Psoas muscle (tissue), 8 donors: ENCODE measurements around the gene CCN5. TPM values are rescaled to one million over a fixed set of nuclear protein-coding genes. Genes with fewer than 3 reads are reported as not detected.
"Not testable (repeated sequence)": the region's sequence is repeated elsewhere in the genome, so short reads cannot be mapped to it uniquely, and the experiment has no call there.

Source experiments
- ATAC-seq, 4 donors: fragments of 200-7000 bp; cut with Tn5 transposase; one replicate each; pipeline ENCODE4 v1.9.1; 2020; ENCODE audit warnings: moderate library complexity in 3 of 4, mild to moderate bottlenecking in 2 of 4
- DNase-seq, 2 donors: peaks; one replicate each; pipeline ENCODE4 v3.0.0-alpha.2; 2020
- H3K27ac ChIP-seq: fragments of 200-600 bp; one replicate; pipeline ENCODE4 v1.8.0; 2022
- H3K27me3 ChIP-seq, 3 donors: fragments of 200-600 bp in 1 of 3; one replicate each; pipeline versions ENCODE4 v1.6.1 to v1.8.0; 2013 to 2022; ENCODE audit warnings: low read length in 2 of 3, mild to moderate bottlenecking in 2 of 3, moderate library complexity in 1 of 3; ENCODE audit not compliant: insufficient read depth in 3 of 3
- H3K36me3 ChIP-seq, 2 donors: fragments of 200-600 bp in 1 of 2; one replicate each; pipeline versions ENCODE4 v1.6.1 to v1.8.0; 2013 to 2022; ENCODE audit warnings: low read depth in 1 of 2, mild to moderate bottlenecking in 1 of 2, moderate library complexity in 1 of 2; ENCODE audit not compliant: insufficient read depth in 1 of 2
- H3K4me1 ChIP-seq: fragments of 200-600 bp; one replicate; pipeline ENCODE4 v1.8.0; 2022
- H3K4me3 ChIP-seq: fragments of 200-600 bp; one replicate; pipeline ENCODE4 v1.8.0; 2022; ENCODE audit warnings: mild to moderate bottlenecking
- H3K9me3 ChIP-seq: fragments of 200-600 bp; one replicate; pipeline ENCODE4 v1.8.0; 2022
- WGBS, 3 donors: extraction: QIAGEN DNeasy Blood & Tissue Kit; methylation state at CpG; one replicate each; pipeline versions ENCODE4 v1.1.6 to v1.1.7; 2013; 5-methylcytosine and 5-hydroxymethylcytosine counted together
- intact Hi-C, 2 donors: fragments of 100-400 bp; cut with DNase I; formaldehyde crosslinking; loops; one replicate each; pipeline versions ENCODE4 v1.11.0 to v1.14.2; 2022
- polyA plus RNA-seq, 3 donors: library from polyadenylated mRNA; stranded (reverse); fragments of 200-250 nt; gene quantifications; one replicate each; pipeline ENCODE4 v1.2.3, GENCODE V29; 2013
- total RNA-seq, 4 donors: library from RNA; stranded (reverse); fragmentation: NEBNext Ultra II Directional in 2 of 4; extraction: Animal tissue kit (Norgen Biotek cat#: 25700) in 2 of 4; gene quantifications; one replicate each; pipeline versions ENCODE4 v1.2.1 to v1.2.4, GENCODE V29; 2021 to 2023
- TF ChIP-seq, protein P1 (sequence below): fragments of 200-600 bp; IDR thresholded peaks from one replicate; pipeline ENCODE4 v1.8.0; 2022; ENCODE audit warnings: antibody characterized with exemption
- donor health status: healthy with polysubstance abuse.
- donor health status: DM: no; HTN: no; CAD: no; lungs with moderate emphysema.
- donor health status: Bipolar disorder and iron deficiency.
- donor health status: healthy.
- donor health status: DM: yes; HTN: yes; CAD: no.
- donor health status: DM: no; HTN: no; CAD: no.
- donor health status: DM: no; HTN: no; CAD: no.
- donor health status: DM: yes; HTN: yes; CAD: no.

The CCN5 gene
- total and polyA plus RNA-seq, 7 donors, result 3.3 to 20.9 (median 9.6) TPM

DNA sequence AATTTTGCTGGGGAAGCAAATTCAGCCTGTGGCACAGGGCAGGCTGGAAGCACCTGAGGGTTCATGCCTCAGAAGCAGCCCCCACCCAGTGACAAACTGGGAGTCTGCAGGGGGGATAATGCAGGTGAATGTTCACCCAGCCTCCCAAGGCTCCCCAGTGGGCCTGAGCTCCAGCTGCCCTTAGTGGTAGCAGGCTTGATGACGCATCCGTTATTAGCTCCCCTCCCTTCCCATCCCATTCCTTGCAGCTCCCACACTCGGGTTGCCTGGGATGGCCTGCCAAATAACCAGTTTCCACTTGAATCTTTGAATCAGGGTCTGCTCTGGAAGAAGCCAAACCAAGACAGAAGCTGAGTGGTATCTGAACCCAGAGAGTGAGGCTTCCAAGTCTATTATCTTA, 46.3 kb downstream of the CCN5 start:
- 38 to 48% (median 48%) methylated on average over 3 of the region's 3 CpGs for WGBS, 3 donors
- intact Hi-C loops, result no loop called here
- ATAC-seq, result no peak

DNA sequence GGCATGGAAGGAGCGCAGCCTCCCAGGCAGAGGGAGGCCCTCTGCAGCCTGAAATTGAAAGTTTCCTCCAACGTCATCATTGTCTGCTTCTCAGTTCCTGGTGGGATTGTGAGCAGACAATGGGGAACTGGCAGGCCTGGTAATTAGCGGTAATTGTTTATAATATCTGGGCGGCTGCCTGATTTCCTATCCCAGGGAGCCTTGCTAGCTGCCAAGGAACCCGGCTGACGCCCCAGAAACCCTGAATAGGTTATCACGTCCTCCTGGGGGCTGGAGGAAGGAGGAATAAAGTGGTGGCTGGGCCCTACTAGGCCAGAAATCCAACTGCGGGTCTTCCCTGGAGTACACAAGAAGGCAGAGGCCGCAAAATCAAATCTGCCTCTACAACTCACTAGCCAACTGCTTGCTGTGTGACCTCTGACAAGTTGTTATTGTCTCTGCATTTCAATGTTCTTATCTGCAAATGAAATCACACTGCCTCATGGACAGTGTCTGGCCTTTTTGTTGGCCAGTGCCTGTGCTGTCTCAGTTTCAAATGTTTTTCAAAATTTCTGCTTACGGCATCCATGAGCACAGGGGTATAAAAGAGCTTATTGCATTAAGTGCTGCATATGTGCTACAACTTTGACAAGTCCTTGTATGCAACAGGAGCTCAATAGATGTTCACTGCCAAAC, 47.4 kb downstream of the CCN5 start:
- DNase-seq (no peak), ATAC-seq (peak in 1 of 4 donors; percentile 22)
- Histone ChIP-seq H3K27ac (peak overlapping the region; percentile 56), H3K9me3 (no peaks in the 10 kb centered on the region), H3K27me3 (peaks cover 0 to 3% (median 0%) of the 10 kb centered on the region in 3 donors), H3K36me3 (no peaks in the 10 kb centered on the region), H3K4me3 (no peak overlapping the region), H3K4me1 (no peaks in the 10 kb centered on the region)
- intact Hi-C loops, result no loop called here
- WGBS, 3 donors, result 61 to 68% (median 63%) methylated on average over 10 of the region's 10 CpGs
- TF ChIP-seq, protein P1, sequence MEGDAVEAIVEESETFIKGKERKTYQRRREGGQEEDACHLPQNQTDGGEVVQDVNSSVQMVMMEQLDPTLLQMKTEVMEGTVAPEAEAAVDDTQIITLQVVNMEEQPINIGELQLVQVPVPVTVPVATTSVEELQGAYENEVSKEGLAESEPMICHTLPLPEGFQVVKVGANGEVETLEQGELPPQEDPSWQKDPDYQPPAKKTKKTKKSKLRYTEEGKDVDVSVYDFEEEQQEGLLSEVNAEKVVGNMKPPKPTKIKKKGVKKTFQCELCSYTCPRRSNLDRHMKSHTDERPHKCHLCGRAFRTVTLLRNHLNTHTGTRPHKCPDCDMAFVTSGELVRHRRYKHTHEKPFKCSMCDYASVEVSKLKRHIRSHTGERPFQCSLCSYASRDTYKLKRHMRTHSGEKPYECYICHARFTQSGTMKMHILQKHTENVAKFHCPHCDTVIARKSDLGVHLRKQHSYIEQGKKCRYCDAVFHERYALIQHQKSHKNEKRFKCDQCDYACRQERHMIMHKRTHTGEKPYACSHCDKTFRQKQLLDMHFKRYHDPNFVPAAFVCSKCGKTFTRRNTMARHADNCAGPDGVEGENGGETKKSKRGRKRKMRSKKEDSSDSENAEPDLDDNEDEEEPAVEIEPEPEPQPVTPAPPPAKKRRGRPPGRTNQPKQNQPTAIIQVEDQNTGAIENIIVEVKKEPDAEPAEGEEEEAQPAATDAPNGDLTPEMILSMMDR, result no peak

More for the DNA sequence above, 46.3 kb downstream of the CCN5 start:
- no peak for DNase-seq
- H3K27ac ChIP-seq, result peak overlapping the region; percentile 56
- H3K27me3 ChIP-seq, result peaks cover 0 to 3% (median 0%) of the 10 kb centered on the region in 3 donors
- H3K4me1 ChIP-seq, result no peaks in the 10 kb centered on the region
- no peaks in the 10 kb centered on the region for H3K9me3 ChIP-seq
- no peak overlapping the region for H3K4me3 ChIP-seq
- TF ChIP-seq, protein P1, result no peak
- H3K36me3 ChIP-seq, result no peaks in the 10 kb centered on the region

DNA sequence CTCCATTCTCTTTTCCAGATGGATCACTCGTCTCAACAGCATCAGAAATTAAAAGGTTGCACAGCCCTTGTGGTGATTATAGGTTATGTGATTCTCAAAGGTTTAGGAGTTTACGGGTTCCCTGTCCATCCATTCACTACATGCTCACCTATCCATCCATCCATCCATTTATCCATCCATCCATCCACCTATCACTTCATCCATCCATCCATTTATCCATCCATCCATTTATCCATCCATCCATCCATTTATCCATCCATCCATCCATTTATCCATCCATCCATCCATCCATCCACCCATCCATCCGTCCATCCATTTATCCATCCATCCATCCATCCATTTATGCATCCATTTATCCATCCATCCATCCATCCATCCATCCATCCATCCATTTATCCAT, 48.6 kb downstream of the CCN5 start:
- H3K4me1 ChIP-seq, intact Hi-C loops: not testable (repeated sequence)
- WGBS, 3 donors, result 86 to 88% (median 87%) methylated on average over 3 of the region's 3 CpGs

DNA sequence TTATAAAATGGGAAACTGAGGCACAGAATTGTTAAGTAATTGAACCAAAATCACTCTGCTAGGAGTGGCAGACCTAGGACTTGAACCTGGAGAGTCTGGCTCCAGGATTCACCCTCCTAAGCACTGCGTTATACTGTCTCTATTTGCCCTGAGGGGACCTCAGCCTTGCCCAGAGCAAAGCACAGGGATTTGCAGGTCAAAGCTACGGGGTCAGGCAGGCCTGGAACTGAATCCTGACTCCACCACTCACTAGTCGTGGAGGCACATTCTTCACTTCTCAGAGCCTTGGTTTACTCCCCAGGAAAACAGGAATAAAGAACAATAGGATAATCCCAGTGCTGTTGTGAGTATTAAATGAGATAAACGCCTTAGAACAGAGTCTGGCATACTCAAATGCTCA, 49.9 kb downstream of the CCN5 start:
- ATAC-seq, result no peak

More for the DNA sequence above, 48.6 kb downstream of the CCN5 start:
- not testable (repeated sequence) for DNase-seq, H3K4me3 ChIP-seq, H3K36me3 ChIP-seq, H3K27me3 ChIP-seq, H3K9me3 ChIP-seq, H3K27ac ChIP-seq, ATAC-seq

DNA sequence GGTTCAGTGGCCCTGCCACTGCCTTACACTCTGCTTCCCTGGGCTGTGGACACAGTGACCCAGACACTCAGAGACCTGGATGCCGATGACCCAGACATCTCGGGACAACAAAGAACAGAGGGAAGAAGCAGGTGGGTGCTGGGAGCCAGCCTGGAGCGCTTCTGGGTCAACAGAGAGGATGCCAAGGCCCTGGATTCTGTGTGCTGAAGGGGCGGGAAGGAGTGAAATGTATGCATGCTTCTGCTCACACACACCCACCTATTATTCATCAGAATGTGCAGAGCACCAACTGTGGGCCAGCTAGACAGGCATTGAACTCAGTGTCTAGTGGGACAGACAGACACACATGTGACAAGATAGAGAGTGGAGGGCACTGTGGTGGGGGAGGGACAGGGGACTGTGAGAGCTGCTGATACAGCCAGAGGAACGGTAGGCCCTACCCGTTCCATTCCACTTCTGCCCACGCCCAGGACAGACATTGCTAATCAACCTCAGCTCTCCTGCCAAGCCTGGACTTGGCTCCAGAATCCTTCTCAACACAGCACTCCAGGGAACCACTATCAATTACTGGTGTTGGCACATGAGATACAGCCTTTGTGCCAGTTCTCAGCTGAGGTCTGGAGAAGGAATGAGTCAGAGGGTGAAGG, 50.7 kb downstream of the CCN5 start:
- intact Hi-C loops, result no loop called here
- ATAC-seq, result peak in 3 of 4 donors; percentile 43 to 56 (median 44)
- H3K9me3 ChIP-seq, result no peaks in the 10 kb centered on the region
- TF ChIP-seq, protein P1, result no peak
- no peaks in the 10 kb centered on the region for H3K4me1 ChIP-seq
- H3K27me3 ChIP-seq, result peaks cover 0 to 3% (median 3%) of the 10 kb centered on the region in 3 donors
- no peaks in the 10 kb centered on the region for H3K36me3 ChIP-seq
- DNase-seq, result no peak
- no peak overlapping the region for H3K4me3 ChIP-seq
- WGBS, 3 donors, result 47 to 60% (median 53%) methylated on average over 7 of the region's 7 CpGs
- H3K27ac ChIP-seq, result no peak overlapping the region

More for the DNA sequence above, 49.9 kb downstream of the CCN5 start:
- peaks cover 0 to 3% (median 3%) of the 10 kb centered on the region in 3 donors for H3K27me3 ChIP-seq
- no peaks in the 10 kb centered on the region for H3K4me1 ChIP-seq
- H3K9me3 ChIP-seq, result no peaks in the 10 kb centered on the region
- H3K4me3 ChIP-seq, result no peak overlapping the region
- TF ChIP-seq, protein P1, result no peak
- H3K36me3 ChIP-seq, result no peaks in the 10 kb centered on the region
- intact Hi-C loops, result no loop called here
- H3K27ac ChIP-seq, result no peak overlapping the region
- 55 to 69% (median 59%) methylated on average over 4 of the region's 4 CpGs for WGBS, 3 donors
- no peak for DNase-seq
